ENCODE data around the gene SOCS7. TPM values are rescaled to one million over a fixed set of nuclear protein-coding genes. Genes with fewer than 3 reads are reported as not detected.

The SOCS7 gene
- 9.5 TPM for polyA plus RNA-seq (2013, experiment 1 of 2; ENCODE audit: insufficient read length)
- 7.9 TPM for polyA plus RNA-seq (2013, experiment 2 of 2; ENCODE audit: insufficient read length)

DNA sequence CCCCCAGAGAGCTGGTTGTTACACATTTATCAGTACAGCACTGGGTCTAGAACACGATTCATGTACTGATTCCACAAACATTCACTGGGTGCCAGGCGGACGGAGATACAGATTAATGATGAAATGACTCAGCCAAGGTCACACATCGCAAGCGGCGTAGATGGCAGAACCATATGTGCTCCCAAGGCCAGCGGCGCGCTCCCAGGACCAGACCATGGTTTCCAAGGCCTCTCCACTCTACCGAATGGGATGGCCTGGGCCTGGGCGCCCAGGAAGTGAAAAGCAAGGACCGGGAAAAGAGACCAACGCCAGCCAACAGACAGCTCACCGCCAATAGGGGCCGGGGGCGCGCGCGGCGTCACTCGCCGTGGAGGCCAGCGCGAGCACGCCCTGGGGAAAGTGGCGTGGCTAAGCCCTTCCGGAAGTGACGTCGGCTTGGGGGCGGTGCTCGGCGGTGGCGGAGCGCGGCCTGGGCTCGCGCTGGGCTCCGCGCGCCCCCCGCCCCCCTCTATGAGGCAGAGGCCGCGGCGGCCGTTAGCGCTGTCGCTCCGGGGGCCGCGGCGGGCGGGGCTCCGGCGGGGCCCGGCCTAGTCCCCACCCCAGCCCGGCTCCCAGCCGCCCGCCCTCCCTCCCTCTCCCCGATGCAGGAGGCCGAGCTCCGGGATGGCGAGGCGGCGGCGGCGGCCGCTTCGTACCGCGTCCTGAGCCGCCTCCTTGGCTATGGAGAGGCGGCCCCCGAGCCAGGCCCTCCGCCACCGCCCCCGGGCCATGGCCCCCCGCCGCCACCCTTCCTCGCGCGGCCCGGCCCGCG is at the start of gene SOCS7:
TSS of gene SOCS7 (plus strand) at position 433 of the 811 bp plus-strand sequence. CDS start at position 642, 209 bp downstream.
- peak; percentile 95 for DNase-seq

DNA sequence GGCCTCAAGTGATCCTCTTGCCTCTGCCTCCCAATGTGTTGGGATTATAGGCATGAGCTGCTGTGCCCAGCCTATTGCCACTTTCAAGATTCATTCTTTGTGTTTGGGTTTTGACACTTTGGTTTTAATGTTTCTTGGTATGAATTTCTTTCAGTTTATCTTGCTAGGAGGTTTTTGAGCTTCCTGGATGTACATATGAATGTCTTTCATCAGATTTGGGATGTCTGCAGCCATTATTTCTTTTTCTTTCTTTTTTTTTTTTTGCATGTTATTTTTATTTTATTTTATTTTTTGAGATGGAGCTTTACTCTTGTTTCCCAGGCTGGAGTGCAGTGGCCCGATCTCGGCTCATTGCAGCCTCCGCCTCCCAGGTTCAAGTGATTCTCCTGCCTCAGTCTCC is 36.1 kb upstream of the SOCS7 start:
- DNase-seq, result no peak

GRCh38 chr17:38317081-38317480 is 34.6 kb upstream of the SOCS7 start:
- DNase-seq, result no peak

DNA sequence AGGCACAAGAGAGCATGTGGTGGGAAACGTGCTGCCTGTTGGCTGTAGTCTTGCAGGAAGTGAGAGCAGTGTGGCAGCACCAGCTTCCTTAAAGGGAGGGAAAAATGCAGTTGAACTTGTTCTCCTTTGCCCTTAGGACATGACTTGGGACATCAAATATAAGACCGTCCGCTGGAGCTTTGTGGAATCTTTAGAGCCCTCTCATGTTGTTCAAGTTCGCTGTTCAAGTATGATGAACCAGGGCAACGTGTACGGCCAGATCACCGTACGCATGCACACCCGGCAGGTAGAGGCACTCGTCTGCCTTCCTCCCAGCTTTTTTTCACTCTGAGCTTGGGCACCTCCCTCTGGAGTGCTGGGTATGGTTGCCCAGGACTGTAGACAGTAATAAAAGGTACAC is 31.2 kb upstream of the SOCS7 start:
- DNase-seq, result no peak

- peak; percentile 51 for DNase-seq
These were observed 29.4 kb upstream of the SOCS7 start for GRCh38 chr17:38322156-38322779.

- DNase-seq, result no peak
These were observed 28.7 kb upstream of the SOCS7 start for GRCh38 chr17:38322897-38323296.

- DNase-seq, result no peak
These were observed 27.4 kb upstream of the SOCS7 start for GRCh38 chr17:38324141-38324697.

- DNase-seq, result no peak
These were observed 26.9 kb upstream of the SOCS7 start for GRCh38 chr17:38324772-38325171.

DNA sequence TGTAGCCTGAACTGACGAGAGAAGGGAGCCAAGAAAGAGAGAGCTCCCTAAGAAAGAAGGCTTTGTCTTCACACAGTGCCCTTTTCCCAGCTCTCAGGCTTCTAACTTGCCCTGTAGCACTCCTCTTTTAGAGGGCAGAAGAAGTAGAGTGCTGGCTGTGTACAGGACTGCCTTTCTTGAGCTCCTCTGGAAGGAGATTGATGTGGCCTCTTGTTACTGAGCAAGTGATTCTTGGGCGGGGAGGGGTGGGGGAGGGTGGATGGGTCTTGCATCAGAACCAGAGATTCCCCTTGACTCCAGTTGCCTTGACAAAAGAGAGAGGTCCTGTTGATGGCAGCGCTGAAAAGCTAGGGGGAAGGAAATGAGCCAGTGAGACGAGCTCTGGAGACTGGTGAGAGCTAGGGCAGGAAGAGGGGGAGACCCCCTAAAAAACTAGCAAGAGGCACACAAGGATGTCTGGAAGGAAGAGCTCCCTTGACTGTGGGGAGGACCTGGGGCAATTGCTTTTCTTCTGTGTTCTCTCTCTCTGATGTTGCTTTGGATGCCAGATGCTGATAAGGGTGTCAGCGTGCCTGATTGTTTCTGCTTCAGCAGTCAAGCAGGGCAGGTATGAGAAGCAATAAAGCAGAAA is 26.3 kb upstream of the SOCS7 start:
- DNase-seq, result peak; percentile 17

GRCh38 chr17:38326996-38327792 is 24.4 kb upstream of the SOCS7 start:
- peak; percentile 14 for DNase-seq

- DNase-seq, result no peak
These were observed 23.7 kb upstream of the SOCS7 start for GRCh38 chr17:38327936-38328335.

GRCh38 chr17:38328620-38329019 is 23.0 kb upstream of the SOCS7 start:
- DNase-seq, result no peak

GRCh38 chr17:38329284-38329683 is 22.4 kb upstream of the SOCS7 start:
- DNase-seq, result no peak

- no peak for DNase-seq
These were observed 21.6 kb upstream of the SOCS7 start for GRCh38 chr17:38329808-38330730.

GRCh38 chr17:38330941-38331411 is 20.7 kb upstream of the SOCS7 start:
- DNase-seq, result no peak

DNA sequence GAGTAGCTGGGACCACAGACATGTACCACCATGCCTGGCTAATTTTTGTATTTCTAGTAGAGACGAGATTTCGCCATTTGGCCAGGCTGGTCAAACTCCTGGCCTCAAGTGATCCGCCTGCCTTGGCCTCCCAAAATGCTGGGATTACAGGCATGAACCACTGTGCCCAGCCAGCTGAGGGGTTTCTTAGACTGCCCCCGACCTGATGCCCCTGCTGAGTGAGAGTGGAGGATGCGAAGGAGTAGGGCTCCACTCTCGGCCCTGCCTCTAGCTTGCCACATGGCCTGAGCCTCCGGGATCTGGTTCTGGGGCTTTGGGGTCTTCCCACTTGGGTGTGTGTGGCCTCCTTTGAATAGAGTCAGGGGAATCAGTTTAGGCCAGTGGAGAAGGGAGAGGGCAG is 18.9 kb upstream of the SOCS7 start:
- no peak for DNase-seq

GRCh38 chr17:38333635-38334295 is 17.9 kb upstream of the SOCS7 start:
- peak; percentile 11 for DNase-seq

DNA sequence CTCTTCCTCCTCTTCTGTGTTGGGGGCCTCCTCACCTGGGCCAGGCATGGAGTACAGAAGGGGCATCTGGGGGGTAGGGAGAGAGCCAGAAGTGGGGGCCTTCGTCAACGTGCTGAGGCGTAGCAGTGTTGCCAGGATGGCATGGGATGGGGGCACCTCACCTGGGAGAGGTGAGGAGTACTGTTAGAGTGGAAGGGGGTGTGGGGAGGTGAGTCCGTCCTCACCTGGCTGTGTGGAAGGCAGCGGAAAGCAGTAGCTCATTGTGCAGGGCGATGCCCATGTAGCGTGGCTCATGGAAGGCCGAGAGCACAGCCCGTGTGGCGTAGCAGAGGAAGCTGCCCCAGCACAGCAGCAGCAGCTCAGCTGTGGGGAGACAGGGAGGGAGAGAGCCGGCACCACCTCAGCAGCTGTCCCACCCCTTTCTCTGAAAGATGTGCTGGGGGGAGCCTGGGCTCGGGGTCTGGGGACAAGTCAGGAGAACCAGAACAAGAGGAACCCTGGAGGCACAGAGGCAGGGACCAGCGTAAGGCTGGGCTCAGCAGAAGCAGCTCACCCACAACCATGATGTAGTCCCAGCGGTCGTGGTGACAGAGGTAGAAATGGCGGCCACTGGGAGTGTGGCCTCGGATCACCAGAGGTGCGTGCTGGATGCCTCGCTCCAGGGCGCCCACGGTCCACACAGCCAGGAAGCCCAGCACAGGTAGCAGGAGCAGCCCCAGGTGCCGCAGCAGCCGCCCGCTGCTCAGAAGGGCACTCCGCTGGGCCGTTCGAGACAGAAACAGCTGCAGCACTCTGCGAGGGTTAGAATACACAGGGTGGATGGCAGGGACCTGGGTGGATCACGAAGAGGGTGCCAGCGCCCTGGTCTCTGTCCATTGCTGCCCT is 16.9 kb upstream of the SOCS7 start:
- DNase-seq, result no peak

GRCh38 chr17:38336838-38337237 is 14.8 kb upstream of the SOCS7 start:
- DNase-seq, result no peak
